GM12878 (cell line): Measurements from ENCODE around the gene MAPRE2.

ENCODE experiments used
- BCLAF1 ChIP-seq: fragments of 450-650 bp; IDR thresholded peaks from 2 replicates; pipeline ENCODE4 v1.6.1; 2017; ENCODE audit warnings: antibody characterized with exemption, mild to moderate bottlenecking, moderate library complexity
- BHLHE40 ChIP-seq, 2 experiments: fragments of 450-650 bp in 1 of 2; IDR thresholded peaks; 2 replicates each; pipeline ENCODE4 v1.6.1; 2011 to 2017; ENCODE audit warnings: low read depth in 2 of 2, borderline replicate concordance in 1 of 2, improper control_type of control experiment in 1 of 2, low read length in 1 of 2, mild to moderate bottlenecking in 1 of 2
- CBX3 ChIP-seq: fragments of 200-600 bp; sonication (generic); IDR thresholded peaks from 2 replicates; pipeline ENCODE4 v1.6.1; 2016; ENCODE audit warnings: low read depth, borderline replicate concordance
- CTCF ChIP-seq, 3 experiments: IDR thresholded peaks in 2 of 3; conservative IDR thresholded peaks in 1 of 3; 2 replicates each; pipeline ENCODE4 v1.5.1; 2011; ENCODE audit warnings: low read depth in 3 of 3, low read length in 3 of 3, mild to moderate bottlenecking in 3 of 3, control low read depth in 2 of 3, moderate library complexity in 2 of 3, inconsistent platforms in 1 of 3, mixed read lengths in 1 of 3; ENCODE audit not compliant: control insufficient read depth in 2 of 3, insufficient read depth in 1 of 3; ENCODE audit errors: extremely low read depth in 1 of 3
- GABPA ChIP-seq: IDR thresholded peaks from 2 replicates; pipeline ENCODE4 v1.6.1; 2014; ENCODE audit warnings: antibody characterized with exemption, low read depth, mild to moderate bottlenecking, inconsistent platforms
- JUNB ChIP-seq: IDR thresholded peaks from 2 replicates; pipeline ENCODE4 v1.6.1; 2016; ENCODE audit warnings: antibody characterized with exemption, mild to moderate bottlenecking
- MYC ChIP-seq: IDR thresholded peaks from 2 replicates; pipeline ENCODE4 v1.6.1; 2011; ENCODE audit warnings: mild to moderate bottlenecking, low read length, moderate library complexity, inconsistent platforms; ENCODE audit not compliant: insufficient read depth, insufficient replicate concordance, insufficient read length, severe bottlenecking
- POLR2A ChIP-seq: IDR thresholded peaks from 2 replicates; pipeline ENCODE4 v1.6.1; 2011; ENCODE audit warnings: low read depth, mild to moderate bottlenecking, low read length
- YY1 ChIP-seq: IDR thresholded peaks from 2 replicates; pipeline ENCODE4 v1.6.1; 2011; ENCODE audit warnings: low read depth, mild to moderate bottlenecking, low read length
- ZZZ3 ChIP-seq: IDR thresholded peaks from 2 replicates; pipeline ENCODE4 v1.6.1; 2011; ENCODE audit warnings: low read depth; ENCODE audit not compliant: control insufficient read depth, insufficient read length
- TF ChIP-seq, protein P1 (sequence below): IDR thresholded peaks from 2 replicates; pipeline ENCODE4 v1.6.1; 2012; ENCODE audit warnings: improper control_type of control experiment, low read depth, low read length; ENCODE audit not compliant: insufficient replicate concordance

- TF ChIP-seq, protein P1, sequence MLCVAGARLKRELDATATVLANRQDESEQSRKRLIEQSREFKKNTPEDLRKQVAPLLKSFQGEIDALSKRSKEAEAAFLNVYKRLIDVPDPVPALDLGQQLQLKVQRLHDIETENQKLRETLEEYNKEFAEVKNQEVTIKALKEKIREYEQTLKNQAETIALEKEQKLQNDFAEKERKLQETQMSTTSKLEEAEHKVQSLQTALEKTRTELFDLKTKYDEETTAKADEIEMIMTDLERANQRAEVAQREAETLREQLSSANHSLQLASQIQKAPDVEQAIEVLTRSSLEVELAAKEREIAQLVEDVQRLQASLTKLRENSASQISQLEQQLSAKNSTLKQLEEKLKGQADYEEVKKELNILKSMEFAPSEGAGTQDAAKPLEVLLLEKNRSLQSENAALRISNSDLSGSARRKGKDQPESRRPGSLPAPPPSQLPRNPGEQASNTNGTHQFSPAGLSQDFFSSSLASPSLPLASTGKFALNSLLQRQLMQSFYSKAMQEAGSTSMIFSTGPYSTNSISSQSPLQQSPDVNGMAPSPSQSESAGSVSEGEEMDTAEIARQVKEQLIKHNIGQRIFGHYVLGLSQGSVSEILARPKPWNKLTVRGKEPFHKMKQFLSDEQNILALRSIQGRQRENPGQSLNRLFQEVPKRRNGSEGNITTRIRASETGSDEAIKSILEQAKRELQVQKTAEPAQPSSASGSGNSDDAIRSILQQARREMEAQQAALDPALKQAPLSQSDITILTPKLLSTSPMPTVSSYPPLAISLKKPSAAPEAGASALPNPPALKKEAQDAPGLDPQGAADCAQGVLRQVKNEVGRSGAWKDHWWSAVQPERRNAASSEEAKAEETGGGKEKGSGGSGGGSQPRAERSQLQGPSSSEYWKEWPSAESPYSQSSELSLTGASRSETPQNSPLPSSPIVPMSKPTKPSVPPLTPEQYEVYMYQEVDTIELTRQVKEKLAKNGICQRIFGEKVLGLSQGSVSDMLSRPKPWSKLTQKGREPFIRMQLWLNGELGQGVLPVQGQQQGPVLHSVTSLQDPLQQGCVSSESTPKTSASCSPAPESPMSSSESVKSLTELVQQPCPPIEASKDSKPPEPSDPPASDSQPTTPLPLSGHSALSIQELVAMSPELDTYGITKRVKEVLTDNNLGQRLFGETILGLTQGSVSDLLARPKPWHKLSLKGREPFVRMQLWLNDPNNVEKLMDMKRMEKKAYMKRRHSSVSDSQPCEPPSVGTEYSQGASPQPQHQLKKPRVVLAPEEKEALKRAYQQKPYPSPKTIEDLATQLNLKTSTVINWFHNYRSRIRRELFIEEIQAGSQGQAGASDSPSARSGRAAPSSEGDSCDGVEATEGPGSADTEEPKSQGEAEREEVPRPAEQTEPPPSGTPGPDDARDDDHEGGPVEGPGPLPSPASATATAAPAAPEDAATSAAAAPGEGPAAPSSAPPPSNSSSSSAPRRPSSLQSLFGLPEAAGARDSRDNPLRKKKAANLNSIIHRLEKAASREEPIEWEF = no peak
- TF ChIP-seq YY1 (no peak), JUNB (no peak), CTCF (IDR thresholded peaks at IDR 0.05 in 2 of 3, conservative IDR thresholded peaks at IDR 0.05 in 1 of 3; ENCODE audit: control insufficient read depth in 2 of 3, extremely low read depth in 1 of 3, insufficient read depth in 1 of 3, low read depth in 3 of 3, low read length in 3 of 3) (no peak), POLR2A (no peak), MYC (no peak), BCLAF1 (no peak), CBX3 (no peak), BHLHE40 (IDR thresholded peaks at IDR 0.05; ENCODE audit: borderline replicate concordance in 1 of 2, low read depth in 2 of 2, low read length in 1 of 2) (no peak), GABPA (no peak), ZZZ3 (no peak)
Measured at GRCh38 chr18:35104391-35105051, 63.3 kb downstream of the MAPRE2 start.
